GM12801 (cell line): ENCODE results near the gene WDR27.

ENCODE experiments used
- TF ChIP-seq, protein P1 (sequence below): IDR thresholded peaks from one replicate; pipeline ENCODE4 v1.5.1; 2011; ENCODE audit warnings: control low read depth; ENCODE audit not compliant: insufficient read length; ENCODE audit errors: extremely low read depth

The WDR27 gene

DNA sequence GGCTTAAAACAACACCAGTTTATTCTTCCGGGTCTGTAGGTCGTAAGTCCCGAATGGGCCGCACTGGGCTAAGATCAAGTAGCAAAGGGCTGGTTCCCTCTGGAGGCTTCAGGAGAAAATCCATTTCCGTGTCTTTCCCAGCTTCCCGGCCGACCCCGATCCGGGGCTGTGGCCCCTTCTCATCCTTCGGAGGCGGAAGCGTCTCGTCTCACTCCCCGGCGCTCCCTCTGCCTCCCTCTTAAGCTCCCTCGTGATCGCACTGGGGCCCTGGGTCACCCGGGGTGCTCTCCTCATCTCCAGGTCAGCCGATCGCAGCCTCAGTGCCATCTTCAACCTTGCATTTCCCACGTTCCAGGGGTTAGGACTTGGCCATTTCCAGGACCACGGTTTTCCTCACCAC, 199.4 kb downstream of the WDR27 start:
- TF ChIP-seq, protein P1, sequence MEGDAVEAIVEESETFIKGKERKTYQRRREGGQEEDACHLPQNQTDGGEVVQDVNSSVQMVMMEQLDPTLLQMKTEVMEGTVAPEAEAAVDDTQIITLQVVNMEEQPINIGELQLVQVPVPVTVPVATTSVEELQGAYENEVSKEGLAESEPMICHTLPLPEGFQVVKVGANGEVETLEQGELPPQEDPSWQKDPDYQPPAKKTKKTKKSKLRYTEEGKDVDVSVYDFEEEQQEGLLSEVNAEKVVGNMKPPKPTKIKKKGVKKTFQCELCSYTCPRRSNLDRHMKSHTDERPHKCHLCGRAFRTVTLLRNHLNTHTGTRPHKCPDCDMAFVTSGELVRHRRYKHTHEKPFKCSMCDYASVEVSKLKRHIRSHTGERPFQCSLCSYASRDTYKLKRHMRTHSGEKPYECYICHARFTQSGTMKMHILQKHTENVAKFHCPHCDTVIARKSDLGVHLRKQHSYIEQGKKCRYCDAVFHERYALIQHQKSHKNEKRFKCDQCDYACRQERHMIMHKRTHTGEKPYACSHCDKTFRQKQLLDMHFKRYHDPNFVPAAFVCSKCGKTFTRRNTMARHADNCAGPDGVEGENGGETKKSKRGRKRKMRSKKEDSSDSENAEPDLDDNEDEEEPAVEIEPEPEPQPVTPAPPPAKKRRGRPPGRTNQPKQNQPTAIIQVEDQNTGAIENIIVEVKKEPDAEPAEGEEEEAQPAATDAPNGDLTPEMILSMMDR, result no peak

DNA sequence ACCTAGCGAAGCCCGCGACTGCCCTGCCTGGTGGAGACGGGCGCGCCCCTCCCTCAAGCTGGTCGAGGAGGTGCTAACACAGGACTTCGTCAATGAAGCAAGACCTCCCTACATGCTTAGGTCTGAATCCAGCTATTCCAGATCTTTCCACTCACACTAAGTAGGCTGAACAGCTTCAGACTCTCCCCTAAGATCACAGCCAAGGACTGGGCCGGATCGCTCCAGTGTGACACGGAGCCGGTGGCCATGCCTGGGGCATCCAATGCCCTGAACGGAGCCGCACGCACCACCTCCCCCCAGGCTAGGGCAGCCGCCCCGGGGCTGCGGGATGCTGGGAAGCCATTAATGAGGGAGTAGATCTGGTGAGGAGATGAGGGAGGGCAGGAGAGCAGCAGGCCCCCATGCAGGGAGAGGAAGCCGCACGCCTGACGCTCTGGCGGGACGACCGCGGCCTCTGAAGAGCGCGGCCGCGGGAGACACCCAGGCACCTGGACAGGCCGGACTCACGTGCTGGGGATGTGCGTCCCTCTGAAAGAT, 200.0 kb downstream of the WDR27 start:
- TF ChIP-seq, protein P1, result no peak

DNA sequence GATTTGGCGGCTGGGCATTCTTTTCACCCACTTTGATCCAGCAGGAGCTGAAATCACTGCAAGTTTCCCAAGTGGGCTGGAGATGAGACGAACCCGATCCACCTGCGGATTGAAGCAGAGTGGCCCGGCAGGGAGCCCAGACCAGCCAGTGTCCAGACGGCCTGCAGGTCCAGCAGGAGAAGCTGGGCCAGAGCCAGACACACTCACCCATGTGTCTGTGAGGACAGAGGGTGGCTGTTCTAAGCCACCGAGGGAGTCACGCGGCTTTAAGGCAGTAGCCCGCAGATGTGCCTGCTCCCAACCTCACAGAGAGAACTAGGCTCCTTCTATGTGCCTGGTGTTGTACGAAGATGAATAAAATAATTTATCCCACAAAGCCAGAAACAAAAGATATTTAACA, 200.7 kb downstream of the WDR27 start:
- TF ChIP-seq, protein P1, result no peak

DNA sequence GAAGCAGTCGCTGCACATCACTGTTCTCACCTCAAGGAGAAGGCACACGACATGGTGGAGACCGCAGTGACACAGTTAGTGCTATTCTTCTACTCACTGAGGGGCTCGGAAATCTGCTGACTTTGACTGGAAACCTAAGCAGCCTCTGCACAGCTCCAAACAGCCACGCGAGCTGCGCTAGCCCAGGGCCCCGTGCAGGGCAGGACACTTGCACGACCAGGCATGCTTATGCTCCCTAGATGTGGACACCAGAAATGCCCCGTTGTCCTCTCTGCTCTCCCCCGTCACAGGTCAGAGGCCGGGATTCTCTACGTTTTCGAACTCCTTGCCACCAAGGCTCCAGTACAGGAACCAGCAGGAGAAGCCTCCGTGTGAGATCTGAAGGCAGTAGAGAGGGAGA, 201.1 kb downstream of the WDR27 start:
- TF ChIP-seq, protein P1, result no peak

DNA sequence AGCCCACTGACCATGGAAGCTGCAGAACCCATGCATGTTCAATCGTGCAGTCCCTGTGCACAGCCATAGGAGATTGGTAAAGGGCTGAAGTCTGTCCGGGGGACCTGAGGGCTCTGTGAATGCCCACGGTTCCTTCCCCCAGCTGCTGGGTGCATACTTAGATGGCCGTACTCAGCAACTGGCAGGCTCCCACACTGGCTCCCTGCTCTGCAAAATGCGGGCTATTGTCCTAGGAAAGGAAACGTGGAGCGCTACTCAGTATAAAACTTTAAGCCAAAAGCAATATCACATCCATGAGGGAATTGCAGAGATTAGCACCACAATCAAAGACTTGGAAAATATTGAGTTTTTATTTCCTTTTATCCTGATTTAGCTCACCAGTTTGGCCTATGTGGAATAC, 202.0 kb downstream of the WDR27 start:
- TF ChIP-seq, protein P1, result no peak

DNA sequence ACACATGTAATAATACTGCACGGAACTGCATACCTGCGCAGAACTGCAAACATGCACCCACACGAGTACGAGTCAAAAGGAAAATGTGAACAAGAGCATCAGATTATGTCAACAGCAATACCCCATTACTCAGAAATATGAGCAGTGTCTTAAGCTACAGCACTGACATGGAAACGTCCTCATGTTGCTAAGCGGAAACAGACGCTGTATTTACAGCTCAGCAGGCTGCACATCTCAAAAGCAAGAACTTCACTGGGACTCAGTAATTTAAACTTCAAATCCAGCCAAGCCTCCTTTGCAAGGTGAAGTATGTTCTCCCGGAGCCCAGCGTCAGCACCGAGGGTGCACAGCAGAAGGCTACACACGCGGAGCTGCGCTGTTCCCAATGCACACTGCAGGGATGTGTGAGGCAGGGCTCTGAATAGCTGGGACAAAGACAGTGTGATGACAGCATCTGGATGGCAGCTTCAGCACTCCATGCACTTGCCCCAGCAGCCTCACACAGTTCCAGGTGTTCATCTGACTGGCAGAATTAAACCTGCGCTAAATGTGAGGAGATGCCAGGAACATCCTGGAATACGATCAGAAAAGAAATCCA, 202.8 kb downstream of the WDR27 start:
- TF ChIP-seq, protein P1, result no peak

DNA sequence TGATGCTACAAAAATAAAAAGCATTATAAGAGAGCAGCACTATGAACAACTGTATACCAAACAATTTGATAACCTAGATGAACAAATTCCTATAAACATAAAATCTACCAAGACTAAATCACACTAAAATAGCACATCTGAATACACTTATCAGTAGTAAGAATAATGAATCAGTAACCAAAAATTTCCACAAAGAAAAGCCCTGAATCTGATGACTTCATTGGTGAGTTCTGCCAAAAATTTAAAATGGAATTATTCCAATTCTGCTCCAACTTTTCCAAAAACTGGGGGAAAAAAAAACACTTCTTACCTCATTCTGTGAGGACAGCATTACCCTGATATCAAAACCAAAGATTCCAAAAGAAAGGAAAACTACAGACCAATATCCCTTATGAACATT, 206.2 kb downstream of the WDR27 start:
- TF ChIP-seq, protein P1, result no peak

DNA sequence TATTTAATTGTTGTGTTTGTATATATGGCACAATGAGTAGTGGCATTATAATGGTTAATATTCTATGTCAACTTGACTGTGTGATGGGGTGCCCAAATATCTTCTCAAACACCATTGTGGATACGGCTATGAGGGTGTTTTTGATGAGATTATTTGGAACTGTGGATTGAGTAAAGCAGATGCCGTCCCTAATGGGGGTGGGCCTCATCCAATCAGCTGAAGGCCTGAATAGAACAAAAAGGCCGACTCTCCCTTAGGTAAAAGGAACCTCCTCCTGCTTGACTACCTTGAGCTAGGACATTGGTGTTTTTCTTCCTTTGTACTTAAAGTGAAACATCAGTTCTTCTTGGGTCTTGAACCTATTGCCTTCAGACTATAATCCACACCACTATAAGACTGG, 207.8 kb downstream of the WDR27 start:
- TF ChIP-seq, protein P1, result no peak
